ENCODE data around the gene SH3D21. TPM values are rescaled to one million over a fixed set of nuclear protein-coding genes. Genes with fewer than 3 reads are reported as not detected.
A peak's percentile ranks its signal among the peaks of the same experiment; 100 is the strongest.

SH3D21 gene
- total RNA-seq, 1 donor from 2014 or later: 1.5 TPM

DNA sequence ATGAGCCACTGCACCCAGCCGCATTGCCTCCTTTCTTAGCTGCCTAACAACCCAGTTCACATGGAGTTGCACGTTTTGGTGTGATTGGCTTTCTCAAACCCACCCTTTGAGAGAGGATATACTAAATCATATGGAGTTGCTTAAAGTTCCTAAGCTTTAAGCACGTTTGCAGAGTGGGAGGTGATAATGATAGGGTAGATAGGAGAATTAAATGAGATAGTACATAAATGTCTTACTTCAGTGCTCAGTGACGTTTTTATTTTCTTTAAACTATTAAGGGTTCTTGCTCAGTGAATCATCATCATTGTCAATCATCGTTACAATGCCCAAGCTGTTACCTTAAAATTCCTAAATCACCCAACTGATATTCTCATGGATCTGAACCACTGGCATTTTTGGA, 2.9 kb upstream of the SH3D21 start:
- DNase-seq (ENCODE audit: low spot score) (no peak), ATAC-seq (no peak)

DNA sequence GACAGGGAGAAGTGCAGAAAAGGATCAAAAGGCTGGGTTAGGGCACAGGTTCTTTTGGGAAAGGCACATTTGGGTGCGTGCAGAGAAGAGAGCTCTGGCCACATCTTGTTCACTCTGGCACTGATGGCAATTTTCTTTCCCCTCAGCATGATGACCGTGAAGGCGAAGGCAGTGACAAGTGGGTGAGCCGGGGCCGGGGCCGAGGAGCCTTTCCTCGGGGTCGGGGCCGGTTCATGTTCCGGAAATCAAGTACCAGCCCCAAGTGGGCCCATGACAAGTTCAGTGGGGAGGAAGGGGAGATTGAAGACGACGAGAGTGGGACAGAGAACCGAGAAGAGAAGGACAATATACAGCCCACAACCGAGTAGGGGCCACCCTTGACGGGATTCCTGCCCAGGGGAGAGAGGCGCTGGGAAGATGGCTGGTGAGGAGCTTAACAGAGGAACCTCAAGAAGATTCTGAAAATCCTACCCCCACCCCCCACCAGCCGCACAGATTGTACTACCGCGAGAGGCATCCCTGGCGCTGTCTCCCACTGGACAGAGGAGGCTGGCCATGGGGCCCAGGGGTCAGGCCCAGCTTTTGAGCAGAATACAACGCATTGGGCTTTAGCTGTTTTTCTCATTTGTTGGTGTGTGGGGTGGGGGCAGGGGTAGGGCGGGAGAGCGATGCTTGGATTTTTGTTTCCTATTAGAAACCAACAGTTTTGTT, 2.4 kb upstream of the SH3D21 start:
- DNase-seq (ENCODE audit: low spot score): no peak
- no peak for ATAC-seq

DNA sequence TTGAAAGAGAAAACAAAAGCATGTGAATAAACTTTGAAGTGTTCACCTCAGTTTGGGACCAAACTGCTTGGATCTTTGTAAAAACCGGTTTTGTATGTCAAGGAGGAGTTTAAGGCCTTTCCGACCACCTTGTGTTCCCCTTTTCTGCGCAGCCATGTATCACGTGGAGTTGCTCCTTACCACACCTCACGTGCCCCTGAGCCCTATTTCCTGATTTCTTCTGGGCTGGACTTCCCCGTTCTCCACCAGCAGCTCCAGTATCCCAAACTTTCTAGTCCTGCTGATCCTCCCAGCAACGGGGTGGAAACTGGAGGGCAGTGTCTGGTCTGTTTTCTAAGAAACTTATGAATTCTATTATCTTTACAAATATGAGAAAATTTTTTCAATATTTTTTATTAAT, 1.6 kb upstream of the SH3D21 start:
- DNase-seq (ENCODE audit: low spot score) (no peak), ATAC-seq (no peak)

DNA sequence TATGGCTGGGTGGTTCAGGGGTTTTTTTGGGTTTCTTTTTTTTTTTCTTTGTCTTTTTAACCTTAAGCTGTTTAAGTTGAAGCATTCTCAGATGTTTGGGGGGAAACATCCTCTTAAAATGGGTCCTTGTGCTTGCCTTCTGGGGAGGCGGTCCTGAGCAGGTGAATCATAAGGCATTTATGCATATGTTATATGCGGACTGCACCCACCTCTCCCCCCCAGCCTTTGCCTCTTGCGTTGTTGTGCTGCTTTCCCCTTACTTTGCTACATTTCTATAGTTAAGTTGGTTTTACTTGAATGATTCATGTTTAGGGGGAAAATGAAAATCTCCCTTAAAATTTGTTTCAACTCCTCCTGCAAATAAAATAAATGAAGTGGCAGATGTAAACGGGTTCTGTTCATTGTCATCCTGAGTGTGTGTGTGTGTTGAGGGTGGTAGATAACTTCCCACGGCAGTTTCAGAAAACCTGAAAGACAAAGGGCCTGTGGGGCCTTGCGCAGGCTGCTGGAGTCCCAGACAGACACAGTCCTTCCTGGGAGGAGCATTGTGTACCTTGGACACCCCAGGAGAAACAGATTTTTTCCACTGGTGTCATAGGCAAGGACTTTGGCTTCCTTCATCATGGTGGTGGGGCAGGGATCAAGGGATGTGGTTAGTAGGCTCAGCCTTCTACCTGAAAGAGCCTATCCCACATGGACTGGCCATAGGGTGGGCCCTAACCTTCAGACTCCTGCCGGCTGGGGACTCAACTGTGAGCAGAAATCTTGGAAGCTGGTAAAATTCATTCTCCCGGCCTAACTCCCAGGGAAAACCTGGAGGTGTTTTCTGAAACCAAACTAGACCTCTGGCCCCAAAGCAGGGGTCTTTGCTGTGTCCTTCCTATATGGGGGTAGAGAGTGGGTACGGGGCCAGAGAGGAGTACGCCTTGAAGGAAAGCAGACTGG, 926 bp upstream of the SH3D21 start:
- DNase-seq (ENCODE audit: low spot score): no peak
- ATAC-seq: no peak

DNA sequence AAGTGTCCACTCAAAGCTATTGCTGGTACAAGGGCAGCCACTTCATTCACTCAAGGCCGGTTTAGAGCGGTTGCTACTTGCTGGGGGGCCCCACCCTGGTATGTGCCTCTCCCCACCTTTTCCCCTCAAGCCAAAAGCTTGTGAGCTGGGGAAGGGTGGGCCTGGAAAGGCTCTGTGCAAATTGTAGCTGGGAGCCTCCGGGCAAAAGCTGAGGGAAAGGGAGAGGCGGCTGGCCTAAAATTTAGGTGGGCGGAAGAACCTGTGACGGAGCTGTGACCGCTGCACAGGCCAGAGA, 306 bp upstream of the SH3D21 start:
- DNase-seq (ENCODE audit: low spot score) (no peak), ATAC-seq (no peak)

DNA sequence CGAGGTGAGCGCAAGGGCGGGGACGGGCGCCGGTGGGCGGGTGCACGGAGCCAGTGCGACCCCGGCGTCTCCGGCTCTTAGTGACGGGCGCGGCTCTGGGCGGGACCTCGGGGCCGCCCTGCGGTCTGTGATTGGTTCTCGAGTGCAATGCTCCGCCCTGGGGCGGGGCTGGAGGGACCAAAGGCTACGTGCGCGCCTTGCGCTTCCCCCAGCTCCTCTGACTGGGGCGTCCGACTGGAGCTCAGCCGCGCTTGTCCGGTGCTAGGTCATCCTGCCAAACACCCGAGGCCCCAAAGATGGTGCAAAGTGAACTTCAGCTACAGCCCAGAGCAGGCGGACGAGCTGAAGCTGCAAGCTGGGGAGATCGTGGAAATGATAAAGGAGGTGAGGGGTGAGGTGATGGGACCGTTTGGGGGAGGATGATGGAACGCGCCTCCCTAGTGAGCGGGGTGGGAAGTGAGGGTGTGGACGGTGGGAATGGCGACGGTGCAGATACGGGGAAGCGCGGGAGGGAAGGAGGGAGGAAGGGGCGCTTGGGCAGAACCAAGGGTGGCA, 811 bp downstream of the SH3D21 start:
- ATAC-seq (peak; percentile 96), DNase-seq (ENCODE audit: low spot score) (peak; percentile 94)

DNA sequence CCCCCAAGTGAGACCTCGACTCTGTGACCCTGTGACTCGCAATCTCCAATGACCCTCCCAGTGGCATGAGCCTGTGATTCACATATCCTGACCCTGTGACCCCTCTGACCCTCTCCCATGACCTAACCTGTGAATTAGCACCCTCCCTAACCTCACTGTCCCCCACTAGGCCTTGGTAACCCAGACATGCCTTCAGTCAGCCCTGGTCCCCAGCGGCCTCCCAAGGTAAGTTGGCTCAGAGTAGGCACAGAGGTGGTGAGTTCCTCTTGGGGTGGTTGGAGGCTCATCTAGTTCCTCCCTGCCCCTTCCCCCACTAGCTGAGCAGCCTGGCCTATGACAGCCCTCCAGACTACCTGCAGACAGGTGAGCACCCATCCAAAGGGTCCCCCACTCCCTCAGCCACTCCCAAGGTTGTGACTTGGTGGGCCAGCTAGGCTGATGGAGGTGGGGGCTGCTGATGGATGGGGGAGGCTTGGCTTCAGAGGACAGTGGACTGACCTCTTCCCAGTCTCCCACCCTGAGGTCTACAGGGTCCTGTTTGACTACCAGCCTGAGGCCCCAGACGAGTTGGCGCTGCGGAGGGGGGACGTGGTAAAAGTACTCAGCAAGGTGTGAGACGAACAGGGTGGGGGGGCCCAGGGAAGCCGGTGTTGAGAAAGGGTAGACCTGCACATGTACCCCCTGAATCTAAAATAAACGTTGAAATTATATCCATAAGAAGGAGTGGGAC, 1.6 kb downstream of the SH3D21 start:
- DNase-seq (ENCODE audit: low spot score) (no peak), ATAC-seq (no peak)

DNA sequence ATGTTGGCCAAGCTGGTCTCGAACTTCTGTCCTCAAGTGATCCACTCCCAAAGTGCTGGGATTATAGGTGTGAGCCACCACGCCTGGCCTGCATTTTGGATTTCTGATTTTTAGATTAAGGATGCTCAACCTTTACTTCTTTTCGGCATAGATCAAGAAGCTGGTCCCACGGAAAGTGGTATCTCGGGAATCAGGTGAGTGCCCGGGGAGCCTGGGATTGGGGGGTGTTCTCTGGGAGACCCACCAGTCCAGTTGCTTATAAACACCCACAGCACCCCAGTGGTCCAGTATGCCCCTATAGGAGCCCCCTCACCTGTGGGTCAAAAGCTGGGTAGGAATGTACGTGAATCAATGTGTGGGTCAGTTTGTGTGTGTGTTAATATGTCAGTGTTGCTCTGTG, 3.2 kb downstream of the SH3D21 start:
- DNase-seq (ENCODE audit: low spot score): no peak
- no peak for ATAC-seq

DNA sequence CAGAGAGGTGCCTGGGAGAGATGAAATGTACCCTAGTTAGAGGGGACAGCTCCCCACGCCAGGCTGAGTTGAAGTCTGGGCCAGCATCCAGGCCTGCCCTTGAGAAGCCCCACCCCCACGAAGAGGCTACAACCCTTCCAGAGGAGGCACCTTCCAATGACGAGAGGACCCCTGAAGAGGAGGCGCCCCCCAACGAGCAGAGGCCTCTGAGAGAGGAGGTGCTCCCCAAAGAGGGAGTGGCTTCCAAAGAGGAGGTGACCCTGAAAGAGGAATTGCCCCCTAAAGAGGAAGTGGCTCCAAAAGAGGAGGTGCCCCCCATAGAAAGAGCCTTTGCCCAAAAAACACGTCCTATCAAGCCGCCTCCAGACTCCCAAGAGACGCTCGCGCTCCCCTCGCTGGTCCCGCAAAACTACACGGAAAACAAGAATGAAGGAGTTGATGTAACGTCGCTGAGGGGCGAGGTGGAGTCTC, 14.2 kb downstream of the SH3D21 start:
- ATAC-seq: no peak
- DNase-seq (ENCODE audit: low spot score): no peak

DNA sequence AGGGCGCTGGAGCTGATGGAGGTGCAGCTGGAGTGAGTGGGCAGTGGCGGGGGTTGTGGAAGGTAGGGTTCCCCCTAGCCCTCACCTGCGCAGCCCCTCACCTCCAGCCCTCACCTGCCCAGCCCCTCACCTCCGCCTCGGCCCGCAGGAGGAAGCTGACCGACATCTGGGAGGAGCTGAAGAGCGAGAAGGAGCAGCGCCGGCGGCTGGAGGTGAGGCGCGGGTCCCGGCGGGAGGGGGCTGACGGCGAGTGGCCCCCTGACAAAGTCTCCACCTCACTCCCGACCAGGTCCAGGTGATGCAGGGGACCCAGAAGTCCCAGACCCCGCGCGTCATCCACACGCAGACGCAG, 14.6 kb downstream of the SH3D21 start:
- no peak for ATAC-seq
- no peak for DNase-seq (ENCODE audit: low spot score)

DNA sequence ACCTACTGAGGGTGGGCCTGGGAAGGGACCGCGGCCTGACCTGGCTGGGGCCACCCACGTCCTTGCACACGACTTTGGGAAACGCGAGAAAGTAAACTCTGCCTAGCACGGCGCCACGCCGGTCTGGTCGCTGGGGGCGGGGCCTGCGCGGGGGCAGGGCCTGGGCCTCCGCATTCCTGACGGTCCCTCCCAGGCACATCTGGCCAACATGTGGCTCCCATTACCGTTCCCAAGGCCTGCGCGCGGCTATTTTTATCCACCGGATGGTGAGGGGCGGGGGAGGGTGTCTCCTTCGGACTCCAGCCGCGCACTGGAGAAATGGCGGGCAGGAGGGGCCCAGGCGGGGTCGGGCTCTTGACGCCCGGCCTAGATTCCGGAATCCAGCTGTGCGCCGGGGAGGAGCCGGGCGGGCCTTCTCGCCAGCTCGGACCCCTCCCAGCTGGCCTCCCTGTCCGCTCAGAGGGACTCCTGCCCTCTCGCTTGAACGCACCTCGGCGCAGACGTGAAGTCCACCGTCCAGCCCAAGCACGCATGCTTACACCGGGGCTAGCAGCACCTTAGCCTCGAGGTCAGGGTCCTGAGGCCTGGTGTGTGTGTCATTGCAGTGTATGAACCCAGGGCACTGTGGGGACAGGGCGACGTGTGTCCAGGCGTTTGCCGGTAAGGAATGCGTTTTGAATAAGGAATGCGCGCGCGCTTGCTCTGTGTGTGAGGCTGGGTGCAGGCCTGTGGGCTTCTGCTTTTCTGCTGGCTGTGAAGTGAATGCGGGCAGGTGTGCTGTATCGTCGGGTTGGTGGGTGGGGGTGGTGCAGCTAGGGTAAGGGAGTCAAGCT, 15.2 kb downstream of the SH3D21 start:
- DNase-seq (ENCODE audit: low spot score) (peak; percentile 69), ATAC-seq (peak; percentile 59)

DNA sequence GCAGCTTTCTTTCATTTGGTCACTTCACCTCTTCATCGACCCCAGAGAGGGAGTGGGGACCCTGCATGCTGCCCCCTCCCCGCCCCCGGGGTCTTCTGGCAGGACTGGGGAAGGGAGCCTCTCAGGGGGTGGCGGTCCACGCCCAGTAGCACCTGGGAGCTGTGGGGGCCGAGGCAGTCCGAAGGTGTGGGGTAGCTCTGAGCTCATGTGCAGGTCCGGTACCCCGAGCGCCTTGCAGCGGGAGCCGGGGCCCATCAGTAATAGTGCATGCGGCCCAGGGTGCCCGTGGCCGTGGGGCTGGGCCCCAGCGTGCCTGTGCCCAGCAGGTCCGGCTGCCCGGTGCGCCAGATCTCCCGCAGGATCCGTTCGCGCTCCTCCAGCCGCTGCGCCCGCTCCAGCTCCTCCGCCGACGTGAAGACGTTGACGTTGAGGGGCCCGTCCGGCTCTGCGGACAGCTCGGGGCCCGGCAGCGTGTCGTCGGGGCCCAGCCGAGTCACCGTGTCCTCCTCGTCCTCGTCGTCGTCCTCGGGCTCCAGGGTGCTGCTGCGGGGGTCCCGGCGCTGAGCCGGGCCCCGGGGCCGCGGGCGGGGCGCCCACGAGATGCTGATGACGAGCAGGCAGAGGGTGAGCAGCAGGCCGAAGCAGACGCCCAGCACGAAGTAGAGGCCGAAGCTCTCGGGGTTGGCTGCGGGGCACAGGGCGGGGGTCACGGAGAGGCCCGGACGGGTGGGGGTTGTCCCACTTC, 16.0 kb downstream of the SH3D21 start:
- ATAC-seq (no peak), DNase-seq (ENCODE audit: low spot score) (no peak)

DNA sequence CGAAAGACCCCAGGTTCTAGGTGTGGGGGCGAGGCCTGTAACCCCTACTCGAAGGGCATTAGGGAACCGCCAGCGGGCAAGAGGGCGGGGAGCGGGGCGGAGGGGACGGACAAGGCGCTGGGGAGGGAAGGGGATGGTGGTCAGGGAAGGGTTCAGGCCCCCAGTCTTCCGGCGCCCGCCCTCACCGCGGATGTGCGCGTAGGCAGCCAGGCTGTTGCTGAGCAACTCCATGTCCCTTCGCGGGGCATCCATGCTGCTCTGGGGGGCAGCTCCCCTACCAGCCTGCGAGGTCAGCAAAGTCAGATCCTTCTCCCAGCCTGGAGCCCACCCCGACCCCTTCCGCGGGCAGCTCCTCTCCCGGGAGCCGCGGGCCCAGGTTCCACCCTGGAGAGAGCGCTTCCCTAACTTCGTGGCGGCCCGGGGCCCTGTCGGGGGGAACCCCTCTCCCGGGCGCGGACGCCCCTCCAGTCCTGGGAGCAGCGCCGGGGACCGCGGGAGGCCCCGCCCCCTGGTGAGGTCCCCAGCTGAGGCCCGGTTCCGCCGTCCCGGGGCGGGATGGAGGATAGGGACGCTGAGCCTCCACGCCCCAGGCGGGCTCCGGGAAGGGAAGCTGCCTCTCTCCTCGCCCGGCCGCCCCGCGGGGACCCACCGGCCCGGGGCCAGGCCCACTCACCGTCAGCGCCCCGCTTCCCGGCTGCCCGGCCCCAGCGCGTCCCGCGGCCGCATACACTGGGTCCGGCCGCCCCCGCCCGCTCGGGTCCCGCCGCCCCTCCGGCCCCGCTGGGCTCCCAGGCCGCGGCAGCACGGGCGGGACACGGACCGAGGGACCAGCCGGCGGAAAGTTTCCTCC, 16.8 kb downstream of the SH3D21 start:
- ATAC-seq (peak; percentile 31), DNase-seq (ENCODE audit: low spot score) (no peak)

DNA sequence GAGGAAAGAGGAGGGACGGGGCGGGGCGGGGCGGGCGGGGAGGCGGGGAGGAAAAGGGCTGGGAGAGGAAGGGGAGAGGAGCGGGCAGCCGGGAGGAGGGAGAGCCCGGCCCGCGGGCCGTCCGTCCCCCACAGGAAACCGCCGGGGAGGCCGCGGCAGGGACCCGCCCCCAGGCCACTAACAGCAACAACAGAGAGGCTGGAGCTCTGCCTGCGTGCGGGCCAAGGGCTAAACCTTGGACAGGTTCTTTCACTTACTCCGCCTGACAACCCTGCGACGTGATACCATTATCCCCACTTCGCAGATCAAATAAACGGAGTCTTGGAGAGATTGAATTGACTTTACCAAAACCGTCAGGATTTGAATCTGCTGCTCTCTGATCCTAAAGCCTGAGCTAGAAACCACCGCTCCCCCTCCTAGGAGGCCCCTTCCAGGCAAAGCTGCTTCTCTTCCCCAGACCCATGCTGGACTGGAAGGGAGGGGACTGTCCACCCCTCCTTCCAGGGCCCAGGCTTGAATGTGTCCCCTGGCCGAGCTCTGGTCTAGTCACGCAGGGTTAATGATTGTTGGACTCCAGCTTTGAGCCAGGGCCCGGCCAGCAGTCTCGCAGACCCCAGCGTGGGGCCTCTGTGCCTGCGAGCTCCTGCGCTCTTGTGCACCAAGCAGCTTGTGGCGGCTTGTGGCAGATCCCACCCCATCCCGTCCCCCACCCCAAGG, 17.6 kb downstream of the SH3D21 start, which contains the start of gene EVA1B:
TSS of gene EVA1B (minus strand) at position 10 of the 717 bp plus-strand sequence. CDS start 608 bp downstream, outside the sequence.
- peak; percentile 67 for ATAC-seq

DNA sequence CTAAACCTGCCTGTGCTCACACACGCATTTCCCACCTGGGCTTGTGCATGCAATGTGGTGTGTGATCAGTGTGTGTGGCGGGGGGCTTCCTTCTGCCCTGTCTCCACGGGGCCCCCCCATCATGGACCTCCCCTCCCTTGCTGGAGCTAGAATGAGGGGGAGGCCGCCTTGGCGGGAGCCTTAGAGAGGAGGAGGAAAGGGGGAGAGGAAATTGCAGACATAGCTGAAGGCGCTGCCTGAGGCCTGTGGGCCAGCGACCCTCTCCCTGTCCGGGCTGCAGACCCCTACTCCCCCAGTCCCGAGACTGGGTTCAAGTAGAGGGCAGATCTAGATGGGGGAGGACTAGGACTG, 18.2 kb downstream of the SH3D21 start:
- ATAC-seq (no peak), DNase-seq (ENCODE audit: low spot score) (no peak)

More for the DNA sequence above, 17.6 kb downstream of the SH3D21 start, which contains the start of gene EVA1B:
- peak; percentile 73 for DNase-seq (ENCODE audit: low spot score)

DNA sequence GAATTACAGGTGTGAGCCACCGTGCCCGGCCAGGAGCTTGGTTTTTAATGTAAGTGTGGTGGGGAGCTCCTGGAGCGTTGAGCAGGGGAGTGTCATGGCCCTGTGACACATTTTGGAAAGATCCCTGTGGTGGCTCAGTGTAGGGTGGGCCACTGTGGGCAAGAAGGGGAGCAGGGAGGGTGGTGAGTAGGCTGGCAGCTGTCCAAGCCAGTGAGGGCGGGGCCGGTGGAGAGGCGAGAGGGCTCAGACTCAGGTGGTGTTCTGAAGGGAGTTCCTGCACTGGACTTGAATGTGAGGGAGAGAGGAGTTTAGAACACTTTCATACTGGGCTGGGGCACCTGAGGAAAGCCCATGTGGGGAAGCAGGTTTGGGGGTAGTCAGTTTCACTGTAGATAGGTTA, 20.3 kb downstream of the SH3D21 start:
- no peak for DNase-seq (ENCODE audit: low spot score)
- ATAC-seq: no peak

DNA sequence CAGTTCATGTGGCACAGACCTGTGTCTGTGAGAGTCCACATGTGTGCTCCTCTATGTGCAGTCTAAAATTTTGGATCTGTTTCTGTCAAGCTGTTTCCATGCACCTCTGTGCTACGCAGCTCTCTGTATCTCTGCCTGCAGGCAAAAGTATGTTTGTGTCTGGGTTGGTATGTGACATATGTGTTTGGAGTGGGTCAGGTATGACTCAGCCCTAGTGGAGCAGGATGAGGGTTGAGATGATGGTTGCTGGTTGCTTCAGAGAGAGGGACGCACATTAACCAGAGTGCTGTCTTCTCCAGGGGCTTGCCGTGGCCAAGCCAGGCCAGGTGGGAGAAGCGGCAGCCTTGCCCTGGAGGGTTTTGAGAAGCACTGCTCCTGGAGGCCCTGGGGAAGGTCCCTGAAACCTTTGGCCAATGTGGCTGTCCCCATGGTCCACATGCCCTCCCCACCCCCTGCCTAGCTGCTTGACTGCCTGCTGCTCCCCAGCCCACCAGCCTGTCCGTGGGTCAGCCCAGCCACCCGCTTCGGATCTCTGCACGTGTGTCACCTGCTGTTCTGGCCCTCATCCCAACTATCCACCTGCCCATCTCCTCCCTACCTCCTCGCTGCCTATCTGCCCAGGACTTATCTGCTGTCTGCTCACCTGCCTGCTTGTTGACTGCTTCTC, 21.4 kb downstream of the SH3D21 start:
- ATAC-seq (no peak), DNase-seq (ENCODE audit: low spot score) (no peak)

DNA sequence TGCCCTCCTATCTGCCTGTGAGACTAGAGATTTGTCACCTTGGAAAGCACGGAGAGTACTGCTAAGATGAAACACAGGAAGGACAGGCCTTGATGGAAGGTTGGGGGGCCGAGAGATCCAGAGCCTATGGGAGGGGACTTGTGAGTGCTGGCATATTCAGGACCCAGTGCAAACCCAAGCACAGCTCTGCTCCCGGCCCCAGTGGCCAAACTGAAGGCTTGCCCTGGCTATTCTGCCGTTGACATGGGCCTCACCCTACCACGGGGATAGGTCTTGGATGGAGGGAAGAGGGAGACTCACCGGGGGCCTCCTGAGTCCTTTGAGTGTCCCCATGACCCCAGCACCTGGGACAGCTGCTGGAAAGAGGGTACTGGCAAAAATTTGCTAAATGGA, 21.9 kb downstream of the SH3D21 start:
- no peak for ATAC-seq
- DNase-seq (ENCODE audit: low spot score): no peak
